ENCODE data around the gene HDAC9.

DNA sequence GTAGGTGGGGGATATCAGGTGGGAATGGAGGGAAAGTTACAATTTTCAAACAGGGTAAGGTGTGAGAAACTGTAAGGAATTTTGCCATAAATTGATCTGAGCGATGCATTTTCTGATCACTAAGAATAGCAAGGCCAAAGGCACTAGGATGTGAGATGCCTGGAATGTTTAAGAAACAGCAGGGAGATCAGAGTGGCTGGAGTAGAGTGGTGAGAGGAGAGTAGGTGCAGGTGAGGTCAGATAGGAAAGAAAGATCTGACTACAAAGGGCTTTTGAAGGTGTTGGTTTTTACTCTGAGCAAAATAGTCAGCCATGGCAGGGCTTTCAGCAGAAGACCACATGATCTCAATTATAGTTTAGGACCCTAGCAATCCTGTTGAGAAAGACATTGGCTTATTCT is 55.0 kb downstream of the HDAC9 start:
- TF ChIP-seq, protein P1, sequence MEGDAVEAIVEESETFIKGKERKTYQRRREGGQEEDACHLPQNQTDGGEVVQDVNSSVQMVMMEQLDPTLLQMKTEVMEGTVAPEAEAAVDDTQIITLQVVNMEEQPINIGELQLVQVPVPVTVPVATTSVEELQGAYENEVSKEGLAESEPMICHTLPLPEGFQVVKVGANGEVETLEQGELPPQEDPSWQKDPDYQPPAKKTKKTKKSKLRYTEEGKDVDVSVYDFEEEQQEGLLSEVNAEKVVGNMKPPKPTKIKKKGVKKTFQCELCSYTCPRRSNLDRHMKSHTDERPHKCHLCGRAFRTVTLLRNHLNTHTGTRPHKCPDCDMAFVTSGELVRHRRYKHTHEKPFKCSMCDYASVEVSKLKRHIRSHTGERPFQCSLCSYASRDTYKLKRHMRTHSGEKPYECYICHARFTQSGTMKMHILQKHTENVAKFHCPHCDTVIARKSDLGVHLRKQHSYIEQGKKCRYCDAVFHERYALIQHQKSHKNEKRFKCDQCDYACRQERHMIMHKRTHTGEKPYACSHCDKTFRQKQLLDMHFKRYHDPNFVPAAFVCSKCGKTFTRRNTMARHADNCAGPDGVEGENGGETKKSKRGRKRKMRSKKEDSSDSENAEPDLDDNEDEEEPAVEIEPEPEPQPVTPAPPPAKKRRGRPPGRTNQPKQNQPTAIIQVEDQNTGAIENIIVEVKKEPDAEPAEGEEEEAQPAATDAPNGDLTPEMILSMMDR (IDR thresholded peaks at IDR 0.05; ENCODE audit: low read depth, low read length): no peak
- no peak for TF ChIP-seq EZH2phosphoT487 (IDR thresholded peaks at IDR 0.05; ENCODE audit: low read depth)

Data from OCI-LY3 (cell line).